Measurements from ENCODE around the gene DEFB113. TPM values are rescaled to one million over a fixed set of nuclear protein-coding genes. Genes with fewer than 3 reads are reported as not detected.

The DEFB113 gene
- total RNA-seq, result not detected

- Histone ChIP-seq H3K4me3 (no peak within 1 kb of the TSS), H3K36me3 (no peaks in the 10 kb centered on the region), H3K27ac (no peak within 1 kb of the TSS), H3K9ac (ENCODE audit: low read depth in 2 of 2, low read length in 2 of 2) (no peak within 1 kb of the TSS), H3K4me1 (no peaks in the 10 kb centered on the region), H3K9me3 (no peaks in the 10 kb centered on the region), H3K27me3 (no peaks in the 10 kb centered on the region)
- intact Hi-C loops (cut with DNase I), result no loop called here
- no peak for DNase-seq
- TF ChIP-seq CTCF (IDR thresholded peaks at IDR 0.05), result no peak
Observed at GRCh38 chr6:49969605-49970004, at the start of gene DEFB113. TSS of gene DEFB113 (minus strand) at chr6:49969625. CDS start at chr6:49969625, 0 bp downstream.

GRCh38 chr6:50007819-50008218, 38.4 kb upstream of the DEFB113 start:
- DNase-seq, result no peak
- H3K36me3 ChIP-seq, result no peaks in the 10 kb centered on the region
- H3K9me3 ChIP-seq, result no peaks in the 10 kb centered on the region
- TF ChIP-seq CTCF (IDR thresholded peaks at IDR 0.05), result no peak
- no peaks in the 10 kb centered on the region for H3K27me3 ChIP-seq
- no peaks in the 10 kb centered on the region for H3K4me1 ChIP-seq
- intact Hi-C loops (cut with DNase I), result no loop called here
- no peak overlapping the region for H3K9ac ChIP-seq (ENCODE audit: low read depth in 2 of 2, low read length in 2 of 2)
- H3K27ac ChIP-seq, result no peak overlapping the region
- H3K4me3 ChIP-seq, result no peak overlapping the region

- Histone ChIP-seq H3K4me1 (no peaks in the 10 kb centered on the region), H3K36me3 (no peaks in the 10 kb centered on the region), H3K4me3 (no peak overlapping the region), H3K9ac (ENCODE audit: low read depth in 2 of 2, low read length in 2 of 2) (no peak overlapping the region), H3K9me3 (no peaks in the 10 kb centered on the region), H3K27ac (no peak overlapping the region), H3K27me3 (no peaks in the 10 kb centered on the region)
- DNase-seq, result no peak
- intact Hi-C loops (cut with DNase I), result no loop called here
- no peak for TF ChIP-seq CTCF (IDR thresholded peaks at IDR 0.05)
Observed at GRCh38 chr6:50003139-50003538, 33.7 kb upstream of the DEFB113 start.

GRCh38 chr6:49995278-49995677, 25.9 kb upstream of the DEFB113 start:
- TF ChIP-seq CTCF (IDR thresholded peaks at IDR 0.05), result no peak
- Histone ChIP-seq H3K27me3 (no peaks in the 10 kb centered on the region), H3K27ac (no peak overlapping the region), H3K9ac (ENCODE audit: low read depth in 2 of 2, low read length in 2 of 2) (no peak overlapping the region), H3K4me3 (no peak overlapping the region), H3K9me3 (no peaks in the 10 kb centered on the region), H3K4me1 (no peaks in the 10 kb centered on the region), H3K36me3 (no peaks in the 10 kb centered on the region)
- intact Hi-C loops (cut with DNase I), result no loop called here
- DNase-seq, result no peak

- TF ChIP-seq CTCF (IDR thresholded peaks at IDR 0.05), result no peak
- no peak overlapping the region for H3K9ac ChIP-seq (ENCODE audit: low read depth in 2 of 2, low read length in 2 of 2)
- H3K27ac ChIP-seq, result no peak overlapping the region
- no peaks in the 10 kb centered on the region for H3K27me3 ChIP-seq
- H3K9me3 ChIP-seq, result no peaks in the 10 kb centered on the region
- DNase-seq, result no peak
- H3K36me3 ChIP-seq, result no peaks in the 10 kb centered on the region
- intact Hi-C loops (cut with DNase I), result no loop called here
- H3K4me3 ChIP-seq, result no peak overlapping the region
- no peaks in the 10 kb centered on the region for H3K4me1 ChIP-seq
Observed at GRCh38 chr6:49988900-49989299, 19.5 kb upstream of the DEFB113 start.

GRCh38 chr6:49987749-49988148, 18.3 kb upstream of the DEFB113 start:
- intact Hi-C loops (cut with DNase I), result no loop called here
- no peak overlapping the region for H3K9ac ChIP-seq (ENCODE audit: low read depth in 2 of 2, low read length in 2 of 2)
- H3K27ac ChIP-seq, result no peak overlapping the region
- no peak overlapping the region for H3K4me3 ChIP-seq
- no peak for DNase-seq
- H3K27me3 ChIP-seq, result no peaks in the 10 kb centered on the region
- H3K4me1 ChIP-seq, result no peaks in the 10 kb centered on the region
- H3K36me3 ChIP-seq, result no peaks in the 10 kb centered on the region
- no peak for TF ChIP-seq CTCF (IDR thresholded peaks at IDR 0.05)
- no peaks in the 10 kb centered on the region for H3K9me3 ChIP-seq

Measured in colonic mucosa (tissue), 4 donors.